ENCODE data around the gene CELF4. TPM values are rescaled to one million over a fixed set of nuclear protein-coding genes. Genes with fewer than 3 reads are reported as not detected.

CELF4 gene
- total RNA-seq, 1 experiment from 2014 or later = not detected

DNA sequence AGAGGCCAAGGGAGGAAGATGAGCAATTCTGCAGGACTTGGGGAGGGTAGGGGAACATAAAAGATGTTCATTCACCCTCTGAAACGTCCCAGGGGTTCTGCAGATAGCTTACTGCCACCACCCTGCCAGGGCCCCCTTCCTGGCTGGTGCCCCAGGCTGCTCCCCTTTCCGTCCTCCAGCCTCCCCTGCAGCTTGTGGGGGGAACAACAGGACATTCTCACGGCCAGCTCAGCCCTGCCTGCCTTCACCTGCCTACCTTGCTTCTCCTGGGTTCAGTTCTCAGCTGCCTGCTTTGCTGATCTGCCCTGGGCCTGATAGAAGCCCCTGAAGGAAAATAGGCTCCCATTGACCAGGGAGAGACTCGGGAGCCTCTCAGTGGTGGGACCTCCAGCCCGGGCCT, 251.1 kb downstream of the CELF4 start:
- Histone ChIP-seq H3K36me3 (ENCODE audit: control insufficient read depth, insufficient read depth, low read length) (no peaks in the 10 kb centered on the region), H3K4me3 (ENCODE audit: low read depth in 2 of 2, low read length in 2 of 2) (no peak overlapping the region), H3K4me1 (ENCODE audit: control insufficient read depth, insufficient read depth, low read length) (no peaks in the 10 kb centered on the region), H3K27me3 (ENCODE audit: control insufficient read depth, insufficient read depth, low read length) (no peaks in the 10 kb centered on the region), H3K9me3 (ENCODE audit: control insufficient read depth, insufficient read depth, low read depth, low read length) (no peaks in the 10 kb centered on the region), H3K27ac (ENCODE audit: low read length) (no peak overlapping the region)
- TF ChIP-seq REST (IDR thresholded peaks at IDR 0.05; ENCODE audit: insufficient read depth in 1 of 2, low read depth in 2 of 2, low read length in 1 of 2) = no peak
- no peak for TF ChIP-seq POLR2AphosphoS5 (IDR thresholded peaks at IDR 0.05; ENCODE audit: low read depth, low read length)
- TF ChIP-seq, protein P1, sequence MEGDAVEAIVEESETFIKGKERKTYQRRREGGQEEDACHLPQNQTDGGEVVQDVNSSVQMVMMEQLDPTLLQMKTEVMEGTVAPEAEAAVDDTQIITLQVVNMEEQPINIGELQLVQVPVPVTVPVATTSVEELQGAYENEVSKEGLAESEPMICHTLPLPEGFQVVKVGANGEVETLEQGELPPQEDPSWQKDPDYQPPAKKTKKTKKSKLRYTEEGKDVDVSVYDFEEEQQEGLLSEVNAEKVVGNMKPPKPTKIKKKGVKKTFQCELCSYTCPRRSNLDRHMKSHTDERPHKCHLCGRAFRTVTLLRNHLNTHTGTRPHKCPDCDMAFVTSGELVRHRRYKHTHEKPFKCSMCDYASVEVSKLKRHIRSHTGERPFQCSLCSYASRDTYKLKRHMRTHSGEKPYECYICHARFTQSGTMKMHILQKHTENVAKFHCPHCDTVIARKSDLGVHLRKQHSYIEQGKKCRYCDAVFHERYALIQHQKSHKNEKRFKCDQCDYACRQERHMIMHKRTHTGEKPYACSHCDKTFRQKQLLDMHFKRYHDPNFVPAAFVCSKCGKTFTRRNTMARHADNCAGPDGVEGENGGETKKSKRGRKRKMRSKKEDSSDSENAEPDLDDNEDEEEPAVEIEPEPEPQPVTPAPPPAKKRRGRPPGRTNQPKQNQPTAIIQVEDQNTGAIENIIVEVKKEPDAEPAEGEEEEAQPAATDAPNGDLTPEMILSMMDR (IDR thresholded peaks at IDR 0.05) = no peak
- no peak for TF ChIP-seq TCF7L2 (IDR thresholded peaks at IDR 0.05; ENCODE audit: low read depth, low read length)
- no peak for TF ChIP-seq SIN3A (IDR thresholded peaks at IDR 0.05; ENCODE audit: borderline replicate concordance, insufficient read depth, low read depth, low read length)
- ChIA-PET POLR2A (no interaction called here), CTCF (no interaction called here)
- intact Hi-C loops (cut with micrococcal nuclease; ENCODE audit: unreplicated experiment) (no loop called here), in situ Hi-C loops (cut with HindIII; ENCODE audit: low pct_unique_long_range_greater_than_20kb, low sequenced_read_pairs) (no loop called here)
- ATAC-seq (no peak), DNase-seq (ENCODE audit: low read depth, low spot score) (no peak)
- no TSS peak for BruUV-seq (replicated peaks)

GRCh38 chr18:37313624-37314023, 252.0 kb downstream of the CELF4 start:
- no peaks in the 10 kb centered on the region for H3K36me3 ChIP-seq (ENCODE audit: control insufficient read depth, insufficient read depth, low read length)
- no peaks in the 10 kb centered on the region for H3K9me3 ChIP-seq (ENCODE audit: control insufficient read depth, insufficient read depth, low read depth, low read length)
- H3K27ac ChIP-seq (ENCODE audit: low read length) = no peak overlapping the region
- ATAC-seq (no peak), DNase-seq (ENCODE audit: low read depth, low spot score) (no peak)
- in situ Hi-C loops (cut with HindIII; ENCODE audit: low pct_unique_long_range_greater_than_20kb, low sequenced_read_pairs) = no loop called here
- intact Hi-C loops (cut with micrococcal nuclease; ENCODE audit: unreplicated experiment) = no loop called here
- BruUV-seq (replicated peaks) = no TSS peak
- ChIA-PET CTCF (no interaction called here), POLR2A (no interaction called here)
- H3K4me3 ChIP-seq (ENCODE audit: low read depth in 2 of 2, low read length in 2 of 2) = no peak overlapping the region
- no peaks in the 10 kb centered on the region for H3K27me3 ChIP-seq (ENCODE audit: control insufficient read depth, insufficient read depth, low read length)
- no peaks in the 10 kb centered on the region for H3K4me1 ChIP-seq (ENCODE audit: control insufficient read depth, insufficient read depth, low read length)
- TF ChIP-seq, protein P1 (IDR thresholded peaks at IDR 0.05) = no peak
- TF ChIP-seq SIN3A (IDR thresholded peaks at IDR 0.05; ENCODE audit: borderline replicate concordance, insufficient read depth, low read depth, low read length) (no peak), POLR2AphosphoS5 (IDR thresholded peaks at IDR 0.05; ENCODE audit: low read depth, low read length) (no peak), TCF7L2 (IDR thresholded peaks at IDR 0.05; ENCODE audit: low read depth, low read length) (no peak), REST (IDR thresholded peaks at IDR 0.05; ENCODE audit: insufficient read depth in 1 of 2, low read depth in 2 of 2, low read length in 1 of 2) (no peak)
